ENCODE data around the gene SMYD4.

DNA sequence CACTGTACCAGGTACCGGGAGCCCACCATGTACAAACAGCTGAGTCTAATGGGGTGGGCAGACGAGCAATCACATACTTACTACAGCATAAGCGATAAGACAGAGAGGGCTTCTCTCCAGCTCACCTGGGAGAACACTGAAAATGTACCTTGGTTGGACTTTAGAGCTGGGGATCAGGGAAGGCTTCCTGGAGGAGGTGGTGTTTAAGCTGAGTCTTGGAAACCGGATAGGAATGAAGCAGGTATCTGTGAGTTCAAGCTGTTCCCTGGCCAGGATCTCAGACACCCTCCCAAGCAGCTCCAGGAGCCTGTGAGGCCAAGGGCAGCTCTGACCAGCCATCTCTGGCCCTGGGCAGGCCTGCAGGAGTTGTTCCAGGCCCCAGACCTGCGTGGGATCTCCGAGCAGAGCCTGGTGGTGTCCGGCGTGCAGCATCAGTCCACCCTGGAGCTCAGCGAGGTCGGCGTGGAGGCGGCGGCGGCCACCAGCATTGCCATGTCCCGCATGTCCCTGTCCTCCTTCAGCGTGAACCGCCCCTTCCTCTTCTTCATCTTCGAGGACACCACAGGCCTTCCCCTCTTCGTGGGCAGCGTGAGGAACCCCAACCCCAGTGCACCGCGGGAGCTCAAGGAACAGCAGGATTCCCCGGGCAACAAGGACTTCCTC is 75.8 kb downstream of the SMYD4 start:
- no peak for TF ChIP-seq POLR2A (IDR thresholded peaks at IDR 0.05)
- TF ChIP-seq, protein P1, sequence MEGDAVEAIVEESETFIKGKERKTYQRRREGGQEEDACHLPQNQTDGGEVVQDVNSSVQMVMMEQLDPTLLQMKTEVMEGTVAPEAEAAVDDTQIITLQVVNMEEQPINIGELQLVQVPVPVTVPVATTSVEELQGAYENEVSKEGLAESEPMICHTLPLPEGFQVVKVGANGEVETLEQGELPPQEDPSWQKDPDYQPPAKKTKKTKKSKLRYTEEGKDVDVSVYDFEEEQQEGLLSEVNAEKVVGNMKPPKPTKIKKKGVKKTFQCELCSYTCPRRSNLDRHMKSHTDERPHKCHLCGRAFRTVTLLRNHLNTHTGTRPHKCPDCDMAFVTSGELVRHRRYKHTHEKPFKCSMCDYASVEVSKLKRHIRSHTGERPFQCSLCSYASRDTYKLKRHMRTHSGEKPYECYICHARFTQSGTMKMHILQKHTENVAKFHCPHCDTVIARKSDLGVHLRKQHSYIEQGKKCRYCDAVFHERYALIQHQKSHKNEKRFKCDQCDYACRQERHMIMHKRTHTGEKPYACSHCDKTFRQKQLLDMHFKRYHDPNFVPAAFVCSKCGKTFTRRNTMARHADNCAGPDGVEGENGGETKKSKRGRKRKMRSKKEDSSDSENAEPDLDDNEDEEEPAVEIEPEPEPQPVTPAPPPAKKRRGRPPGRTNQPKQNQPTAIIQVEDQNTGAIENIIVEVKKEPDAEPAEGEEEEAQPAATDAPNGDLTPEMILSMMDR (IDR thresholded peaks at IDR 0.05), result no peak
- TF ChIP-seq POLR2AphosphoS5 (IDR thresholded peaks at IDR 0.05), result no peak
